Fibroblast of skin of back (primary cell): ENCODE measurements around the gene APOL4. TPM values are rescaled to one million over a fixed set of nuclear protein-coding genes. Genes with fewer than 3 reads are reported as not detected.
"Not testable (repeated sequence)": the region's sequence is repeated elsewhere in the genome, so short reads cannot be mapped to it uniquely, and the experiment has no call there.

ENCODE experiments used
- DNase-seq: peaks from one replicate; pipeline ENCODE4 v3.0.0-alpha.2; 2013
- polyA plus RNA-seq, 2 experiments: library from polyadenylated mRNA; unstranded; fragments of 120-200 nt; gene quantifications; one replicate each; pipeline ENCODE4 v1.2.1, GENCODE V29; 2013; ENCODE audit not compliant: insufficient read length in 2 of 2

Gene APOL4, protein sequence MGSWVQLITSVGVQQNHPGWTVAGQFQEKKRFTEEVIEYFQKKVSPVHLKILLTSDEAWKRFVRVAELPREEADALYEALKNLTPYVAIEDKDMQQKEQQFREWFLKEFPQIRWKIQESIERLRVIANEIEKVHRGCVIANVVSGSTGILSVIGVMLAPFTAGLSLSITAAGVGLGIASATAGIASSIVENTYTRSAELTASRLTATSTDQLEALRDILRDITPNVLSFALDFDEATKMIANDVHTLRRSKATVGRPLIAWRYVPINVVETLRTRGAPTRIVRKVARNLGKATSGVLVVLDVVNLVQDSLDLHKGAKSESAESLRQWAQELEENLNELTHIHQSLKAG
- 0.04 TPM for polyA plus RNA-seq (2013, experiment 1 of 2; ENCODE audit: insufficient read length)
- polyA plus RNA-seq (2013, experiment 2 of 2; ENCODE audit: insufficient read length), result 0.24 TPM

DNA sequence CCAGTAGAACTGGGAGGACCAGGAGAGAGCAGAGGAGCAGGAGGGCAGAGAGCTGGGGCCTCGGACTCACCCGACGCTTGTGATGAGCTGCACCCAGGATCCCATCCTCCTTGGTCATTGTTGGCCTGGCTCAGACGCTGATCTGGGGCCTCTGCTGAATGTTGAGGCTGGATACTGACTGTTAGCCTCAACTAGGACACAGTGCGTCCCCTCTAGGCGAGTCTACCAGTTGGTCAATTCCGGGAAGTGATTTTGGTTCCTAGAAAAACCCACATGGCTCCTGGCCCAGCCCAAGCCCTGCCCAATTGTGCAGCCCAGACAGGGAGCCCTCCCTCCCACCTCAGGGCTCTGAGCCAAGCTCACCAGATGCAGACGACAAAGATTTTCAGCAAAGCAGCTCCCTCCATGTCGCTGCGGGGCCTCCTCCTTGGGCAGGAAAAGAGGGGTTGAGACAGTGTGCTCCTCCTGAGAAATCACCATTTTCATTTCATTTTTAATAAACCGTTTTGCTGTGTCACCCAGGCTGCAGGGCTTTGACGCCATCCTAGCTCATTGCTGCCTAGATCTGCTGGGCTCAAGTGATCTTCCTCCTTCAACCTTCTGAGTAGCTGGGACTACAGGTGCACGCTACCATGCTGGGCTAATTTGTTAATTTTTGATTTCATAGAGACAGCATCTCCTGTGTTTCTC is at the start of gene APOL4:
Gene APOL4, minus strand, starts transcription at position 180 of the 690 bp plus-strand sequence. Its CDS starts 75 bp downstream, at position 105.
- no peak for DNase-seq

DNA sequence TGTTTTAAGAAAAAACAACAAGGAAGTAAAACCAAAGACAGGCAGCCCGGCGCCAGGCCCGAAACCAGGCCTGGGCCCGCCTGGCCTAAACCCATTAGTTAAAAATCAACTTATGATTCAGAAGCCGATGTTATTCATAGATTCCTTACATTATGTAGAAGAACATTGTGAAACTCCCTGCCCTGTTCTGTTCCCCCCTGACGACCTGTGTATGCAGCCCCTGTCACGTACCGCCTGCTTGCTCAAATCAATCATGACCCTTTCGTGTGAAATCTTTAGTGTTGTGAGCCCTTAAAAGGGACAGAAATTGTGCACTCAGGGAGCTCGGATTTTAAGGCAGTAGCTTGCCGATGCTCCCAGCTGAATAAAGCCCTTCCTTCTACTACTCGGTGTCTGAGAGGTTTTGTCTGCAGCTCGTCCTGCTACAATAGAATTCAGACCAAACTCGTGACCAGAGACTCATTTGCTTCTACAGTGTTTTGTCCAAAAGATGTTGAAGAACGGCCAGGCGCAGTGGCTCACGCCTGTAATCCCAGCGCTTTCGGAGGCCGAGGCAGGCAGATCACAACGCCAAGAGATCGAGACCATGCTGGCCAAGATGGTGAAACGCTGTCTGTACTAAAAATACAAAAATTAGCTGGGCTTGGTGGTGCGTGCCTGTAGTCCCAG is 48.8 kb upstream of the APOL4 start:
- DNase-seq, result not testable (repeated sequence)

GRCh38 chr22:36249160-36249559 is 47.6 kb upstream of the APOL4 start:
- DNase-seq, result no peak

- DNase-seq, result no peak
Observed at GRCh38 chr22:36247955-36248354, 46.3 kb upstream of the APOL4 start.

- no peak for DNase-seq
Observed at GRCh38 chr22:36246718-36247117, 45.1 kb upstream of the APOL4 start.

DNA sequence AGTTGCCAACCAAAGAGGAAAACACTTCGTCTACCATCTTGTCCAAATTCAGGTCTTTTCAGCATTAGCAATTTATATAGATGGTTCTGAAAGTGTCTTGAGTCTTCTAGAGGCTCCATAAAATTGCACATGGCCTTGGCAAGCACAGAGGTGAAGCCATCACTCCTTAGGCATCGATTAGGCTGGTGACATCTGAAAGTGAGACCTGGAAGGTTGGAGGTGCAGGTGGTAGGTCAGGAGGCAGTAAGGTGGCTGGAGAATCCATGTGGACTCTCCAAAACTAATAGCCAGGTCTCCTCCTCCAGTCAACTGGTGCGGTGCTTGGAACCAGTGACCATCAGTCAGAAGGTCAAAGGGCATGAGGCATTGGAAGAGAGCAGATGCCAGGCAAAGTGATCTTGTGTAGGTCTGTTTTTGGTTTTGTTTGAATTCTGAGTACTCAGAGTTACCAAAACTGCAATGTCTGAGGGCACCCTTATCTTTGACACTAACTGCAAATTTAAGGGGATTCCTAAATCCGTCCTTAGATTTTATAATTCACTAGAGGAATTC is 44.3 kb upstream of the APOL4 start:
- DNase-seq, result no peak

DNA sequence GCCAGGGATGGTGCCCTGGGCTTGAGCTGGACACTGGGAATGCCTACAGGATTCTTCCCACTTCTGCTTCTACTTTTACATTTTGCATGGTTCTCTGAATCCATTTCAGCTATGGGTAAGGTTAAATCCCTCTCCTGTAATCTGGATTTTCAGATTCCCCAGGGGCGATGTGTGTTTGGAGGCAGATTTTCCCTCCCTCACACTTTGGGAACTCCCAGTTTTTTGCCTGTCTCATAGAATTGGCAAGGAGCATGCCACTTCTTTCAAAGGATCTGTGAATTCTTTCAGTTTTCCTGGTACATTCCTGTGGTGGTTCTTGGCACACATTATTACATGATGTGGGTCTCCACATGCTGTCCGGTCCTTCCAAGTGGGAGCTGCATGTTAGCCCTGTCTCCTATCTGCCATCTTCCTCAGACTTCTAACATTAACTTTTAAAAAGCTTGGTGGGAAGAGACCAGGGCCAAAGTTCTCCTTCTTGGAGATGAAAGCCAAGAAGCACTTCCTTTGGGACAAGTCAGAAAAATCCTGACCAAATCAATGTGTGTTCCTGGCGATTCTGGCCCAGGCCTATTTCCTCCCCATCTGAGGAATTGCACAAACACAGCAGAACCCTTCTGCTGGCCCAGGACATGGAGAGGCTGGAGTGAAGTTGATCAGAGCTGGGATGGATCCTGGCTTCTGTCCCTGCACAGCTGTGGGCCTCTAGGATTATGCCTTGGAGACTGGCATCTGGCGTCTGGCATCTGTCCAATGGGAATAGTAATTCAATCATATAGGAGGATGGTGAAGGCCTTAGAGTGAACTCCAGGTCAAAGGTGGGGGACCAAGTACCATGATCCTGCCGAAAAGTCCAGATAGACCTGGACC is 43.1 kb upstream of the APOL4 start:
- DNase-seq, result peak; percentile 70

- no peak for DNase-seq
Observed at GRCh38 chr22:36243986-36244385, 42.4 kb upstream of the APOL4 start.

DNA sequence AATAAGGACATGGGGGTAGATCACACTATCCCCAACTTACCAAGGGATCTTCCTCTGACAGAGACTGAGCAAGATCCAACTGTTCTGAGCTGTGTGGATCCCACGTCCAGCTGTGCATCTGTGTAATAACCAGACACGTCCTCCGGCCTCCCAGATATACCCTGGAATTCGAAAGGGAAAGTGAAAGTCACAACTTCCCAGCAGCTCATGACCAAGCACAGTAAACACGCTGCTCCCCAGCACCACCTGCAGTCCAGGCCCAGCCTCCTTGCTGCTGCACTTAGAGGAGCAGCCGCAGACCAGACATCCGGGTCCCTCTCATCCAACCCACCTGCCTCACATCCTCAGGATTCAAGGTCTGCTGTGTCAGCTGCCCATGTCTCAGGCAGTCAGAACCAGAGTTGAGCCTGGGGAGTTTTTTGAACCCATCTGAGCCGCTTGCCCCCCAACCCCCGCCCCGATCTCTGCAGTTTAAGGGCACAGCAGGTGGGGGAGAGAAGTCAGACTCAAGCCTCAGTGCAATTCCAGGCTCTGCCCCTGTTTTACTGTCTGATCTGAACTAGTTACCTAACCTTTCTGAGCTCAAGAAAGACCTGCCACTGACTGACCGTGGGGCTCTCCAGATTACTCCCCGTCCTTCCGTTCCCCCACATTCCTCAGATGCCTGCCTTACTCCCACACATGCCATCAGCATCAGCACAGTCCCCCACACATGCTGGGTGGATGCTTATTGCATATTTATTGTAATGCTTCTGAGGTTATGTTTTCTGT is 38.0 kb upstream of the APOL4 start, which contains the start of gene APOL2:
Gene APOL2, minus strand, starts transcription at position 127 of the 771 bp plus-strand sequence. CDS start 6,365 bp downstream, outside the sequence.
- DNase-seq, result peak; percentile 96

GRCh38 chr22:36239150-36239400 is 37.5 kb upstream of the APOL4 start:
- no peak for DNase-seq

DNA sequence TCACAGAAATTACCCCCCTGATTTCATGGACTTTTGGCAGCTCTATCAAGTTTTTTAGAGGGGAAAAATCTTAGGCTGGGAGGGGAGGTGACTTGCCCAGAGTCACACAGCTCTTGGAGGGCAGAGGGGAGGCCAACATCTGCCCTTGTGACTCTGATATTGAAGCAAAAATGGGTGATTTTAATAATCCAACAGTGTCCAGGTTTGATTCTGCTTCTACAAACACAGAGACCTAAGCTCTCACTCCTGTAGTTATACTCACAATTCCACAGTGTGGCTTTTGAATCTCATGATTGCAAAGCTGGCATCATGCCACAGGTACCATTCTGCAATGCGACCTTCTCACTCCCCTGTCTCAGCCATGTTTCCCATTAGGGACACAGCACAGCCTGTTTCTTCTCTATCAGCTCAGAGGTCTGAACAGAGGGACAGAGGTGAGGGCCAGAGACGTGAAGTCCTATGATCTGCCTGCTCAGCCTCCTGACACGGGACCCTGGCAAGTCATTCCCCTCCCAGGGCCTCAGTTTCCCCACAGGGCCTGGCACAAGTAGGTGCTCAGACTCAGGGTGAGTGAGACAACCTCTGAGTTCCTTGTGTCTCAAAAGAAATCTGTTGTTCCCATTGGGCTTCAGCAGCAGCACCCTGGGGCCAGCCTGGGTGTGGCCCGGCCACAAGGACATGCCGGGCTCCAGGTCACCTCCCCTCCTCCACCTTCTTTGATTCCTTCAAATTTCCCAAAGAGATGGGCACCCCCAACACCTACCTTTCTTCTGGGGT is 37.0 kb upstream of the APOL4 start:
- no peak for DNase-seq

GRCh38 chr22:36237462-36238372 is 36.1 kb upstream of the APOL4 start:
- DNase-seq, result no peak

GRCh38 chr22:36236388-36237319 is 35.0 kb upstream of the APOL4 start:
- DNase-seq, result no peak

GRCh38 chr22:36235585-36235984 is 34.0 kb upstream of the APOL4 start:
- DNase-seq, result no peak

DNA sequence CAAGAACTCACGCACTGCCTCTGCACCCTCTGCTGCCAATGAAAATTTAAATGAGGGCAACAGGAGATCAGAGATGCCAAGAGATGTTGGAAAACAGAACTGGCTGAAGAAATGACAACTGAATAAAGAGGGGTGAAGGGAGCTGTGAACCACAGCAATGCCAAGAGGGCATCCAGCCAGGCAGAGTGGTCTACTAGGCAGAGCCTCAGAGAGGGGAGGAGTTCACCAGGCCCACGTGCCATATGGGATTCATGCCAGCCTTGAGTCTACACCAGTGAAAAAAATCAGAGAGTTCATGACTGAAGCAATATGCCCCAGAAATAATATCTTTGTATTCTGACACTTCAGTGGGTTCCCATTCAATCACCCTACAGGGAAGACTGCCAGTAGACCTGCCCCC is 33.3 kb upstream of the APOL4 start:
- no peak for DNase-seq

DNA sequence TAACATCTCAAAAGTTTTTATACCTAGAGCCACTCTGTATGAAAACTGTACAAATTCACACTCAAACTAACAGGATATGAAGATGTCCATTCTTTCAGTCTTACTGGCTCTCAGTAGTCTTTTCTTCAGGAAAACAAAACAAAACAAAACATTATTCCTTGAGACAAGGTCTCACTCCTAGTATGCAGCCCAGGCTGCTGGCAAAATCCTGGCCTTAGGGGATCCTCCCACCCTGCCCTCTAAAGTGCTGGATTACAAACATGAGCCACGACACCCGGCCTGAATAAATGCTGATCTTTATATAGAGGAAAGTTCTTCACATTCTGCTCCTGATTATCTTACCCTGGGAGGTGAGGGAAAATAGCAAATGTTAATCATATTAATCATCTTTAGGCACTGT is 32.6 kb upstream of the APOL4 start:
- DNase-seq, result no peak

DNA sequence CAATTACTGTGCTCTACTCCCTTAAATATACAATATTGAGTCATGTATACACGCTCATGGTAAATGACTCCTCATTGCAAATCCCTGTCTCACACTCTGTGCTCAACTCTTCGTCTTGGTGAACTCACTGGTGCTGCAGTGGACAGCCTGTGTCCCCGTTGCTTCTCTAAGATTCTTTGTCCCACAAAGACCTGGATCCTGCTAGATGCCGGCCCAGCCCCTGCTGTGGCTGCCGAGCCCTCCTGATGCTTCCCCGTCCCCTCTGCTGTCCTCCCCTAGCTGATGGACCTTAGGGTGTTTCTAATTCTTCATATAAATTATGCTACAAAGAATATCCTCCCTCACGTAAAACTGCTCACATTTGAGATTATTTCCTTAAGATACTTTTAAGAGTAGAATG is 32.2 kb upstream of the APOL4 start:
- DNase-seq, result no peak

- no peak for DNase-seq
Observed at GRCh38 chr22:36232715-36233401, 31.2 kb upstream of the APOL4 start.
